AG10803 (cell line): ENCODE measurements around the gene RIC8B.

Experiments used
- DNase-seq: peaks from one replicate; pipeline ENCODE4 v3.0.0; 2010; ENCODE audit warnings: low read depth
- H3K4me3 ChIP-seq: 2 replicates; pipeline ENCODE4 v1.5.1; 2011; ENCODE audit warnings: mild to moderate bottlenecking, low read length, control low read depth
- TF ChIP-seq, protein P1 (sequence below): conservative IDR thresholded peaks from 2 replicates; pipeline ENCODE4 v1.5.1; 2011; ENCODE audit warnings: mild to moderate bottlenecking, low read length, control low read depth, inconsistent platforms

Gene RIC8B

DNA sequence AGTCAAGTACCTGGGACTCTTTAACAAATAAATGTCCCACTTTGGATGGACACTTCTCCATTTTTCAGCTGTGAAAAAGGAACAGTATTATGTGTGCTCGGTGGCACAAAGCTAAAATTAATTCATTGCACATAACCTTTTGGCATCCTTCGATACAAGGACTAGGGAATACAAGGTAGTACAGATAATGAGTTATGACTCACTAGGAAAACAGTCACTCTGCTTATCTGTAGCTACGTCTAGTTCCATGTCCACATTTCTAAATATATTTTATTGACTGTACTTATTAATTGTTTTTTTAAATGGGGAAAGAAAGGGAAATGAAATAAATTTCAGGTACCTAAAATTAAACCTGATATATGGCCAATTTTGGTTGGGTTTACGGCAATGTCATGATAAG, 35.2 kb upstream of the RIC8B start:
- H3K4me3 ChIP-seq = no peak overlapping the region
- TF ChIP-seq, protein P1, sequence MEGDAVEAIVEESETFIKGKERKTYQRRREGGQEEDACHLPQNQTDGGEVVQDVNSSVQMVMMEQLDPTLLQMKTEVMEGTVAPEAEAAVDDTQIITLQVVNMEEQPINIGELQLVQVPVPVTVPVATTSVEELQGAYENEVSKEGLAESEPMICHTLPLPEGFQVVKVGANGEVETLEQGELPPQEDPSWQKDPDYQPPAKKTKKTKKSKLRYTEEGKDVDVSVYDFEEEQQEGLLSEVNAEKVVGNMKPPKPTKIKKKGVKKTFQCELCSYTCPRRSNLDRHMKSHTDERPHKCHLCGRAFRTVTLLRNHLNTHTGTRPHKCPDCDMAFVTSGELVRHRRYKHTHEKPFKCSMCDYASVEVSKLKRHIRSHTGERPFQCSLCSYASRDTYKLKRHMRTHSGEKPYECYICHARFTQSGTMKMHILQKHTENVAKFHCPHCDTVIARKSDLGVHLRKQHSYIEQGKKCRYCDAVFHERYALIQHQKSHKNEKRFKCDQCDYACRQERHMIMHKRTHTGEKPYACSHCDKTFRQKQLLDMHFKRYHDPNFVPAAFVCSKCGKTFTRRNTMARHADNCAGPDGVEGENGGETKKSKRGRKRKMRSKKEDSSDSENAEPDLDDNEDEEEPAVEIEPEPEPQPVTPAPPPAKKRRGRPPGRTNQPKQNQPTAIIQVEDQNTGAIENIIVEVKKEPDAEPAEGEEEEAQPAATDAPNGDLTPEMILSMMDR = no peak
- no peak for DNase-seq

DNA sequence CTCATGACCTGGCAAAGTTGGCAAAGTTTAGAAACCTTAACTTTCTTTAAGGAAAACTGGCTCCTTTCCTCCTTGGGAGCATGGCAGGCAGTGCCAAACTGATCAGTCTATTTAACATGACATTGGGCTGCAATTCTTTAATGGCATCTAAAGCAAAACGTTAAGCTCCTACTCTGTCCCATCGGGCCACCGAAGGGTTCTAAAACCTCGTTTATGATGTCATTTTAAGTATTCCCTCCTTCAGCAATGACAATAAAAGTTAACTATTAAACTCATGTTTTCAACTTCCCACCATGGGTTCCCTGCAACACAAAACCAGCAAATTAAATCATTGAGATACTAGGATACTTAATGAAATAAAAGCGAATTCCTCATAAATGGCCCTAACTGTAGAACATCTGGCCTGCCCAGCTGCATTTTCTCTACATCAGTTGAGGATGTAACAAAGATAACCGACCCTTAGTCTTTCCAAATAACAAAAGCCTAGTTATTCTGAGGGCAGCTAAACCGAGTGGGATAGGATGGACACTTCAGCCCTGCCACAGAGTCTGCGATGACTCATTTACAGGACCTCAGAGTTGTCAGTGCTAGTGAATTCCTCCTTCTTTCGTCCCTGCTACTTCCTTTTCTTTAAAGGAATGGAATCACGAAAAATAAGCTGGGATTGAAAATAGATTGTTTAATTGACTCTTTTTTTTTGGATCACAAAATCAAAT, 34.5 kb upstream of the RIC8B start:
- no peak for DNase-seq
- TF ChIP-seq, protein P1 = no peak
- H3K4me3 ChIP-seq = no peak overlapping the region

DNA sequence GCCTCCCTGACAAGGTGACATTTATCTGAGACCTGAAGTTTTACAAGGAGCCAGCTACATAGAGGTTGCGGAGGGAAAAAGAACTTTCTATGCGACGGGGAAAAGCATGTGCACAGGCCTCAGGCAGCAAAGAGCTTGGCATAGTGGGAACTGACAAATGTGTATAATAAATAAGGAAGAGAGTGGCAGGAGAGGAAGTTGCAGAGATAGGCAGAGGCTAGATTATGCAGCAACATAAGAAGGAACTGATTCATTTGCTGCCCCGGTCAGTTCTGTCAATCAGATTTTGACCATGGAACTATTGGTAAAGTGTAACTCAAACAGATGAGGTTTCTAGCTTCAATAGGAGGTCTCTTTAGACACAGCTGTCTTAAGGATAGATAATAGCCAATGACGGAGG, 33.7 kb upstream of the RIC8B start:
- TF ChIP-seq, protein P1 = no peak
- no peak for DNase-seq

DNA sequence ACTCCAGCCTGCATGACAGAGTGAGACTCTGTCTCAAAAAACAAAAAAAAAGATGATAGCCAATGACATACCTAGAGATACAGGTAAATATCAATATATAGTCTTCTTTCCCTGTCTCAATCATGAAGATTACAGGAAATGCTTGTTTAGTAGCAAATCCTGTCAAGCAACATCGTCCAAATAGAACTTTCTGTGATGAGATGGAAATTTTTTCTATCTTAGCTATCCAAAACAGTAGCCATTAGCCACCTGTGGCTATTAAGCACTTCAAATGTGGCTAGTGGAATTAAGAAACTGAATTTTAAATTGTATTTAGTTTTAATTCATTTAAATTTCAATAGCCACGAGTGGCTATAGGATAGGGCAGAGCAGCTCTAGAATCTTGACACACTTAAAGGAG, 33.2 kb upstream of the RIC8B start:
- H3K4me3 ChIP-seq = no peak overlapping the region
- TF ChIP-seq, protein P1 = no peak
- no peak for DNase-seq

More for the DNA sequence above, 33.7 kb upstream of the RIC8B start:
- H3K4me3 ChIP-seq = no peak overlapping the region

- H3K4me3 ChIP-seq = no peak overlapping the region
- DNase-seq = no peak
- TF ChIP-seq, protein P1 = no peak
Observed at GRCh38 chr12:106743270-106743988, 31.1 kb upstream of the RIC8B start.

- H3K4me3 ChIP-seq = no peak overlapping the region
- TF ChIP-seq, protein P1 = no peak
Observed at GRCh38 chr12:106744600-106744999, 29.9 kb upstream of the RIC8B start.

More at GRCh38 chr12:106744600-106744999, 29.9 kb upstream of the RIC8B start:
- no peak for DNase-seq
